IMR-90 (cell line): ENCODE results near the gene CSNK2A3.

Experiments used
- BHLHE40 ChIP-seq: fragments of 150-350 bp; IDR thresholded peaks from 2 replicates; pipeline ENCODE4 v1.6.1; 2016; ENCODE audit warnings: mild to moderate bottlenecking, low read depth, low read length
- CEBPB ChIP-seq: IDR thresholded peaks from 2 replicates; pipeline ENCODE4 v1.6.1; 2012; ENCODE audit warnings: low read depth, low read length, improper control_type of control experiment
- CHD1 ChIP-seq: IDR thresholded peaks from 2 replicates; pipeline ENCODE4 v1.6.1; 2012; ENCODE audit warnings: low read depth, low read length, improper control_type of control experiment
- MAZ ChIP-seq: IDR thresholded peaks from 2 replicates; pipeline ENCODE4 v1.6.1; 2012; ENCODE audit warnings: low read depth, mild to moderate bottlenecking, low read length, improper control_type of control experiment, moderate library complexity, borderline replicate concordance
- MXI1 ChIP-seq: IDR thresholded peaks from 2 replicates; pipeline ENCODE4 v1.6.1; 2012; ENCODE audit warnings: low read depth, mild to moderate bottlenecking, low read length, moderate library complexity, borderline replicate concordance
- POLR2A ChIP-seq: IDR thresholded peaks from 2 replicates; pipeline ENCODE4 v1.6.1; 2012; ENCODE audit warnings: mild to moderate bottlenecking, low read depth, low read length
- RAD21 ChIP-seq: IDR thresholded peaks from 2 replicates; pipeline ENCODE4 v1.6.1; 2012; ENCODE audit warnings: low read length, improper control_type of control experiment
- RFX5 ChIP-seq: IDR thresholded peaks from 2 replicates; pipeline ENCODE4 v1.8.0; 2012; ENCODE audit warnings: low read depth, mild to moderate bottlenecking, low read length, moderate library complexity
- TF ChIP-seq, protein P1 (sequence below): conservative IDR thresholded peaks from 2 replicates; pipeline ENCODE4 v1.5.1; 2012; ENCODE audit warnings: mild to moderate bottlenecking, low read depth, low read length, improper control_type of control experiment
- TF ChIP-seq, protein P2 (sequence below): fragments of 150-350 bp; IDR thresholded peaks from 2 replicates; pipeline ENCODE4 v1.6.1; 2016; ENCODE audit warnings: low read depth, mild to moderate bottlenecking, low read length, moderate library complexity, borderline replicate concordance
- TF ChIP-seq, protein P3 (sequence below): fragments of 150-350 bp; IDR thresholded peaks from 2 replicates; pipeline ENCODE4 v1.6.1; 2017; ENCODE audit warnings: mild to moderate bottlenecking, antibody characterized with exemption, low read length, low read depth

DNA sequence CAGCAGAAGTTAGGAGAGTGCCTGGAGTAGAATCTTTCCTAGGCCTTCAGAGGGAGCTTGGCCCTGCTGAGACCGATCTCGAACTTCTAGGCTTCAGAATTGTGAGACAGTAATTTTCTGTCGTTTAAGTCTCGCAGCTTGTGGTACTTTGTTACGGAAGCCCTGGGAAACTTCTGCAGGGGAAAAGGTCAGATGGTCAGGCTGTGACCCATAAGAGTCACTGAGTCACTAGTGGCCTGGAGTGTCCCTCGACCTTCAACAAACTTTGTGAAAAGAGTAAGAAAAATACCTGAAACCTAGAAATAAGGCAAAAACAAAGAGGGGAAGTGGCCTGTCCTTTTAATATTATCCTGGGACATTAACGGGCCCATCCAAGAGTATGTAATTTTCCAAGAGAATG, 34.6 kb downstream of the CSNK2A3 start:
- no peak for TF ChIP-seq CEBPB
- TF ChIP-seq, protein P1, sequence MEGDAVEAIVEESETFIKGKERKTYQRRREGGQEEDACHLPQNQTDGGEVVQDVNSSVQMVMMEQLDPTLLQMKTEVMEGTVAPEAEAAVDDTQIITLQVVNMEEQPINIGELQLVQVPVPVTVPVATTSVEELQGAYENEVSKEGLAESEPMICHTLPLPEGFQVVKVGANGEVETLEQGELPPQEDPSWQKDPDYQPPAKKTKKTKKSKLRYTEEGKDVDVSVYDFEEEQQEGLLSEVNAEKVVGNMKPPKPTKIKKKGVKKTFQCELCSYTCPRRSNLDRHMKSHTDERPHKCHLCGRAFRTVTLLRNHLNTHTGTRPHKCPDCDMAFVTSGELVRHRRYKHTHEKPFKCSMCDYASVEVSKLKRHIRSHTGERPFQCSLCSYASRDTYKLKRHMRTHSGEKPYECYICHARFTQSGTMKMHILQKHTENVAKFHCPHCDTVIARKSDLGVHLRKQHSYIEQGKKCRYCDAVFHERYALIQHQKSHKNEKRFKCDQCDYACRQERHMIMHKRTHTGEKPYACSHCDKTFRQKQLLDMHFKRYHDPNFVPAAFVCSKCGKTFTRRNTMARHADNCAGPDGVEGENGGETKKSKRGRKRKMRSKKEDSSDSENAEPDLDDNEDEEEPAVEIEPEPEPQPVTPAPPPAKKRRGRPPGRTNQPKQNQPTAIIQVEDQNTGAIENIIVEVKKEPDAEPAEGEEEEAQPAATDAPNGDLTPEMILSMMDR = no peak
- TF ChIP-seq MAZ = no peak
- TF ChIP-seq POLR2A = no peak
- TF ChIP-seq MXI1 = no peak
- no peak for TF ChIP-seq CHD1
- TF ChIP-seq, protein P2, sequence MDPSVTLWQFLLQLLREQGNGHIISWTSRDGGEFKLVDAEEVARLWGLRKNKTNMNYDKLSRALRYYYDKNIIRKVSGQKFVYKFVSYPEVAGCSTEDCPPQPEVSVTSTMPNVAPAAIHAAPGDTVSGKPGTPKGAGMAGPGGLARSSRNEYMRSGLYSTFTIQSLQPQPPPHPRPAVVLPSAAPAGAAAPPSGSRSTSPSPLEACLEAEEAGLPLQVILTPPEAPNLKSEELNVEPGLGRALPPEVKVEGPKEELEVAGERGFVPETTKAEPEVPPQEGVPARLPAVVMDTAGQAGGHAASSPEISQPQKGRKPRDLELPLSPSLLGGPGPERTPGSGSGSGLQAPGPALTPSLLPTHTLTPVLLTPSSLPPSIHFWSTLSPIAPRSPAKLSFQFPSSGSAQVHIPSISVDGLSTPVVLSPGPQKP = no peak
- no peak for TF ChIP-seq BHLHE40
- TF ChIP-seq RAD21 = no peak
- TF ChIP-seq, protein P3, sequence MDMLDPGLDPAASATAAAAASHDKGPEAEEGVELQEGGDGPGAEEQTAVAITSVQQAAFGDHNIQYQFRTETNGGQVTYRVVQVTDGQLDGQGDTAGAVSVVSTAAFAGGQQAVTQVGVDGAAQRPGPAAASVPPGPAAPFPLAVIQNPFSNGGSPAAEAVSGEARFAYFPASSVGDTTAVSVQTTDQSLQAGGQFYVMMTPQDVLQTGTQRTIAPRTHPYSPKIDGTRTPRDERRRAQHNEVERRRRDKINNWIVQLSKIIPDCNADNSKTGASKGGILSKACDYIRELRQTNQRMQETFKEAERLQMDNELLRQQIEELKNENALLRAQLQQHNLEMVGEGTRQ = no peak
- no peak for TF ChIP-seq RFX5
